Natural killer cell (primary cell): Measurements from ENCODE around the gene PRKAG2. TPM values are rescaled to one million over a fixed set of nuclear protein-coding genes. Genes with fewer than 3 reads are reported as not detected.
A peak's percentile ranks its signal among the peaks of the same experiment; 100 is the strongest.
"Not testable (repeated sequence)": the region's sequence is repeated elsewhere in the genome, so short reads cannot be mapped to it uniquely, and the experiment has no call there.

Experiments
- ATAC-seq, 3 donors: fragments of 150-1000 bp in 2 of 3; fragments of 200-7000 bp in 1 of 3; cut with Tn5 transposase; 1 replicate in 1 of 3; 2 replicates in 2 of 3; pipeline ENCODE4 v1.10.0; 2021; ENCODE audit warnings: mild to moderate bottlenecking in 2 of 3, moderate library complexity in 2 of 3
- DNase-seq, 2 donors: peaks; one replicate each; pipeline versions ENCODE4 v3.0.0 to v3.0.0-alpha.2; 2013 to 2021; ENCODE audit warnings: mixed read lengths in 1 of 2
- H3K27ac ChIP-seq: one replicate; pipeline ENCODE4 v1.5.1; 2013; ENCODE audit warnings: mild to moderate bottlenecking, low read length
- H3K27me3 ChIP-seq: one replicate; pipeline ENCODE4 v1.6.1; 2013; ENCODE audit warnings: low read length; ENCODE audit not compliant: control insufficient read depth, insufficient read depth
- H3K36me3 ChIP-seq: one replicate; pipeline ENCODE4 v1.6.1; 2013; ENCODE audit warnings: low read length; ENCODE audit not compliant: control insufficient read depth, insufficient read depth
- H3K4me1 ChIP-seq: one replicate; pipeline ENCODE4 v1.6.1; 2013; ENCODE audit warnings: low read length; ENCODE audit not compliant: control insufficient read depth, insufficient read depth
- H3K4me3 ChIP-seq: one replicate; pipeline ENCODE4 v1.5.1; 2013; ENCODE audit warnings: low read length
- H3K9me3 ChIP-seq: one replicate; pipeline ENCODE4 v1.6.1; 2013; ENCODE audit warnings: low read length; ENCODE audit not compliant: control insufficient read depth, insufficient read depth
- H3K27ac Mint-ChIP-seq, 2 donors: one replicate each; pipeline ENCODE4 v1.8.0; 2022; ENCODE audit warnings: mild to moderate bottlenecking in 2 of 2, mixed read lengths in 2 of 2, moderate library complexity in 1 of 2
- H3K27me3 Mint-ChIP-seq, 2 donors: one replicate each; pipeline ENCODE4 v1.8.0; 2022; ENCODE audit warnings: low read depth in 2 of 2, mixed read lengths in 2 of 2
- H3K36me3 Mint-ChIP-seq: one replicate; pipeline ENCODE4 v1.8.0; 2022; ENCODE audit warnings: mixed read lengths
- H3K4me1 Mint-ChIP-seq, 2 donors: one replicate each; pipeline ENCODE4 v1.8.0; 2022; ENCODE audit warnings: mixed read lengths in 2 of 2
- H3K4me3 Mint-ChIP-seq: one replicate; pipeline ENCODE4 v1.8.0; 2022; ENCODE audit warnings: mild to moderate bottlenecking, moderate library complexity, mixed read lengths
- H3K9me3 Mint-ChIP-seq, 2 donors: one replicate each; pipeline ENCODE4 v1.8.0; 2022; ENCODE audit warnings: mixed read lengths in 2 of 2
- WGBS: methylation state at CpG from one replicate; pipeline ENCODE4 v1.1.7; 2013; ENCODE audit warnings: missing lambda C conversion rate; ENCODE audit not compliant: insufficient coverage; 5-methylcytosine and 5-hydroxymethylcytosine counted together
- intact Hi-C: fragments of 100-400 bp; cut with micrococcal nuclease; formaldehyde crosslinking; loops from one replicate; pipeline ENCODE4 v1.14.2; 2022
- total RNA-seq, 4 donors: library from RNA; stranded (reverse); fragments of 120-200 nt in 1 of 4; gene quantifications; one replicate each; pipeline versions ENCODE4 v1.2.3 to v1.2.4, GENCODE V29; 2013 to 2022
- TF ChIP-seq, protein P1 (sequence below): fragments of 200-600 bp; IDR thresholded peaks from one replicate; pipeline ENCODE4 v1.8.0; 2022; ENCODE audit warnings: antibody characterized with exemption

Gene PRKAG2
- total RNA-seq, 3 donors from 2014 or later (not counting 1 experiment from before 2014, with no cell fraction given) = 42.6 to 66.5 (median 64.4) TPM

- peaks cover 0 to 8% of the 10 kb centered on the region in 2 donors for H3K27me3 Mint-ChIP-seq
- Histone ChIP-seq H3K36me3 (no peaks in the 10 kb centered on the region), H3K27me3 (no peaks in the 10 kb centered on the region), H3K4me3 (no peak overlapping the region), H3K4me1 (no peaks in the 10 kb centered on the region), H3K27ac (no peak overlapping the region), H3K9me3 (no peaks in the 10 kb centered on the region)
- H3K27ac Mint-ChIP-seq = no peak overlapping the region
- H3K4me1 Mint-ChIP-seq = no peaks in the 10 kb centered on the region
- peaks cover 3% of the 10 kb centered on the region in 2 donors for H3K9me3 Mint-ChIP-seq
- DNase-seq = no peak
- intact Hi-C loops = no loop called here
- TF ChIP-seq, protein P1, sequence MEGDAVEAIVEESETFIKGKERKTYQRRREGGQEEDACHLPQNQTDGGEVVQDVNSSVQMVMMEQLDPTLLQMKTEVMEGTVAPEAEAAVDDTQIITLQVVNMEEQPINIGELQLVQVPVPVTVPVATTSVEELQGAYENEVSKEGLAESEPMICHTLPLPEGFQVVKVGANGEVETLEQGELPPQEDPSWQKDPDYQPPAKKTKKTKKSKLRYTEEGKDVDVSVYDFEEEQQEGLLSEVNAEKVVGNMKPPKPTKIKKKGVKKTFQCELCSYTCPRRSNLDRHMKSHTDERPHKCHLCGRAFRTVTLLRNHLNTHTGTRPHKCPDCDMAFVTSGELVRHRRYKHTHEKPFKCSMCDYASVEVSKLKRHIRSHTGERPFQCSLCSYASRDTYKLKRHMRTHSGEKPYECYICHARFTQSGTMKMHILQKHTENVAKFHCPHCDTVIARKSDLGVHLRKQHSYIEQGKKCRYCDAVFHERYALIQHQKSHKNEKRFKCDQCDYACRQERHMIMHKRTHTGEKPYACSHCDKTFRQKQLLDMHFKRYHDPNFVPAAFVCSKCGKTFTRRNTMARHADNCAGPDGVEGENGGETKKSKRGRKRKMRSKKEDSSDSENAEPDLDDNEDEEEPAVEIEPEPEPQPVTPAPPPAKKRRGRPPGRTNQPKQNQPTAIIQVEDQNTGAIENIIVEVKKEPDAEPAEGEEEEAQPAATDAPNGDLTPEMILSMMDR = no peak
- WGBS = 67% methylated on average over 10 of the region's 10 CpGs
- peaks cover 7% of the 10 kb centered on the region for H3K36me3 Mint-ChIP-seq
- ATAC-seq = peak in 1 of 3 donors; percentile 10
- no peak overlapping the region for H3K4me3 Mint-ChIP-seq
These were observed 41.0 kb upstream of the PRKAG2 start for GRCh38 chr7:151917791-151918509.

GRCh38 chr7:151914051-151914450 is 37.1 kb upstream of the PRKAG2 start:
- Mint-ChIP-seq H3K27me3 (peaks cover 3 to 9% of the 10 kb centered on the region in 2 donors), H3K4me3 (no peak overlapping the region), H3K4me1 (no peaks in the 10 kb centered on the region), H3K9me3 (peaks cover 3% of the 10 kb centered on the region in 2 donors), H3K36me3 (peaks cover 7% of the 10 kb centered on the region), H3K27ac (no peak overlapping the region)
- H3K4me1 ChIP-seq = no peaks in the 10 kb centered on the region
- no peak overlapping the region for H3K27ac ChIP-seq
- intact Hi-C loops = no loop called here
- no peak overlapping the region for H3K4me3 ChIP-seq
- no peaks in the 10 kb centered on the region for H3K27me3 ChIP-seq
- WGBS = no CpG with 5 or more reads among the region's 1 CpG
- H3K36me3 ChIP-seq = no peaks in the 10 kb centered on the region
- DNase-seq (no peak), ATAC-seq (no peak)
- H3K9me3 ChIP-seq = no peaks in the 10 kb centered on the region
- TF ChIP-seq, protein P1 = no peak

- ATAC-seq, DNase-seq, H3K36me3 ChIP-seq, H3K4me3 ChIP-seq, H3K27me3 ChIP-seq, H3K4me1 Mint-ChIP-seq, H3K27ac Mint-ChIP-seq, H3K4me1 ChIP-seq, H3K9me3 ChIP-seq, H3K4me3 Mint-ChIP-seq, H3K27ac ChIP-seq, H3K36me3 Mint-ChIP-seq, intact Hi-C loops, H3K9me3 Mint-ChIP-seq: not testable (repeated sequence)
- 49% methylated on average over 3 of the region's 3 CpGs for WGBS
- peaks cover 17 to 27% of the 10 kb centered on the region in 2 donors for H3K27me3 Mint-ChIP-seq
These were observed 33.7 kb upstream of the PRKAG2 start for GRCh38 chr7:151910655-151911054.

DNA sequence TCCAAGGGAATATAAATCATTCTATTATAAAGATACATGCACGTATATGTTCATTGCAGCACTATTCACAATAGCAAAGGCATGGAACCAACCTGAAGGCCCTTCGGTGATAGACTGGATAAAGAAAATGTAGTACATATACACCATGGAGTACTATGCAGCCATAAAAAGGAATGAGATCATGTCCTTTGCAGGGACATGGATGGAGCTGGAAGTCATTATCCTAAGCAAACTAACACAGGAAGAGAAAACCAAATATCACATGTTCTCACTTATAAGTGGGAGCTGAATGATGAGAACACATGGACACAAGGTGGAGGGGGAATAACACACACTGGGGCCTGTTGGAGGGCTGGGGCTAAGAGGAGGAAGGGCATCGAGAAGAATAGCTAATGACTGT is 30.2 kb upstream of the PRKAG2 start:
- H3K9me3 Mint-ChIP-seq, H3K36me3 Mint-ChIP-seq, H3K4me1 ChIP-seq, H3K36me3 ChIP-seq, H3K27ac ChIP-seq, H3K4me3 ChIP-seq, H3K4me3 Mint-ChIP-seq, H3K9me3 ChIP-seq, intact Hi-C loops, H3K4me1 Mint-ChIP-seq, H3K27ac Mint-ChIP-seq, DNase-seq, ATAC-seq, H3K27me3 ChIP-seq: not testable (repeated sequence)
- WGBS = 93% methylated on average over 1 of the region's 3 CpGs
- H3K27me3 Mint-ChIP-seq = peaks cover 20 to 33% of the 10 kb centered on the region in 2 donors
